ENCODE data around the gene SPIRE2. TPM values are rescaled to one million over a fixed set of nuclear protein-coding genes. Genes with fewer than 3 reads are reported as not detected.
"Not testable (repeated sequence)": the region's sequence is repeated elsewhere in the genome, so short reads cannot be mapped to it uniquely, and the experiment has no call there.

SPIRE2 gene
- total RNA-seq, 1 experiment from 2014 or later = 1.8 TPM

DNA sequence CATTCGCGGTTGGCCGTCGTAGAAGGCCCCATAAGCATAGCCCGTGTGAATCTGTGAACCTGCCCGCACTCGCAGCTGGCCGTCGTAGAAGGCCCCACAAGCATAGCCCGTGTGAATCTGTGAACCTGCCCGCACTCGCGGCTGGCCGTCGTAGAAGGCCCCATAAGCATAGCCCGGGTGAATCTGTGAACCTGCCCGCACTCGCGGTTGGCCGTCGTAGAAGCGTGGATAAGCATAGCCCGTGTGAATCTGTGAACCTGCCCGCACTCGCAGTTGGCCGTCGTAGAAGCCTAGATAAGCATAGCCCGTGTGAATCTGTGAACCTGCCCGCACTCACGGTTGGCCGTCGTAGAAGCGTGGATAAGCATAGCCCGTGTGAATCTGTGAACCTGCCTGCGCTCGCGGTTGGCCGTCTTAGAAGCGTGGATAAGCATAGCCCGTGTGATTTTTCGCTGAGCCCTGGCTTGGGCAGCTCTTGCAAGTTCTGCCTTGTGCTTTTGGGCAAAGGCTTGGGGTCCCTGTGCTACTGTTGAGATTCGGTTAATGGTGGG, 6.6 kb downstream of the SPIRE2 start:
- DNase-seq (ENCODE audit: low read depth) = not testable (repeated sequence)

DNA sequence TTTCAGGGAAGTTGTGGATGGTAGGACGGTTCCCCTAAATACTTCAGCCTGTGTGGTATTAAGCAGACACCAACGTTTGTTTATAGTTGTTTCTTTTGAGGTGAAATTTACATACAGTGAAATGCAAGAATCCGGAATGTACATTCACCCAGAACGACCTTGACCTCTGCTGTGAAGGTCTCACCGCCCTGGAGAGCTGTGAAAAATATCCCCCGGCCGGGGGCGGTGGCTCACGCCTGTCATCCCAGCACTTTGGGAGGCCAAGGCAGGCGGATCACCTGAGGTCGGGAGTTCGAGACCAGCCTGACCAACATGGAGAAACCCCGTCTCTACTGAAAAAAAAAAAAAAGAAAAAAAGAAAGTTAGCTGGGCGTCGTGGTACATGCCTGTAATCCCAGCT, 8.2 kb downstream of the SPIRE2 start:
- DNase-seq (ENCODE audit: low read depth) = not testable (repeated sequence)

DNA sequence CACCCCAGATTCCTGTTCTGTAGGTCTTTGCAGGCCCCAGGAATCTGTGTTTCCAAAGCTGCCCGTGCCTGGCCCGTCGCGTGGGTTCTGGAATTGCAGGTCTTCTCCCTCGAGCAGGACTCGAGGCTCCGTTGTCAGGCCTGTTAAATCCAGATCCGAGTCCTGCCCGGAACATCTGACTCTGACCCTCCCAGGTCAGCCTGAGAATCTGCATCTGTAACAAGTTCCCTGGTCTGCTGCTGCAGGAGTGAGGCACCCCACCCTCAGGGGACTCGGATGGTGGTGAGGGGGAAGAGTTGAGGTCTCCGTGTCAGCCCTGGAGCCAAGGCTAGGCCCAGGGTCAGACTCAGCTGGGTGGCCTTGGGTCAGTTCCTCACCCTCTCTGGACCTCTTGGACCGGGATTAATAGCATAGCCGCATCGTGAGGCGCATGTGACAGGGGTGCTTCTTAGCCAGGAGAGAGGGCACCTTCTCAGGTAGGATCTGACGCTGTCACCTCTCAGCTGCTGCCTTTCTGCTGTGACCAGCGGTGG, 8.8 kb downstream of the SPIRE2 start:
- no peak for DNase-seq (ENCODE audit: low read depth)

DNA sequence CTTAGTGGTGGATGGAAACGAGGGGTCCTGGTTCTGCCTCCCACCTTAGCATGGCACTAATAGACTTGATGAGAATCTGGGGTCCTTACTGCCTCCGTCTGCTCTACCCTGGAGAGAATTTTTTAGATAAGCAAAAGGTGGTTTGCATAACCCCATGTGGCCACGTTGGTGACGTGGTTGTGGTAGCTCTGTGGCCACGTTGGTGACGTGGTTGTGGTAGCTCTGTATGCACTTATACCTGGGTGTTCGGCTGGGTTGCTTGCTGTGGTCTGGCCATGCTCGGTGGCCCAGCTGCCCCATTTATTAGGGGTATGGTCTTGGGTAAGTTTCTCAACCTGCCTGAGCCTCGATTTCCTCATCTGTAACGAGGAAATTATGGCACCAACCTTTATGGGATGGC, 13.0 kb downstream of the SPIRE2 start:
- DNase-seq (ENCODE audit: low read depth) = no peak

DNA sequence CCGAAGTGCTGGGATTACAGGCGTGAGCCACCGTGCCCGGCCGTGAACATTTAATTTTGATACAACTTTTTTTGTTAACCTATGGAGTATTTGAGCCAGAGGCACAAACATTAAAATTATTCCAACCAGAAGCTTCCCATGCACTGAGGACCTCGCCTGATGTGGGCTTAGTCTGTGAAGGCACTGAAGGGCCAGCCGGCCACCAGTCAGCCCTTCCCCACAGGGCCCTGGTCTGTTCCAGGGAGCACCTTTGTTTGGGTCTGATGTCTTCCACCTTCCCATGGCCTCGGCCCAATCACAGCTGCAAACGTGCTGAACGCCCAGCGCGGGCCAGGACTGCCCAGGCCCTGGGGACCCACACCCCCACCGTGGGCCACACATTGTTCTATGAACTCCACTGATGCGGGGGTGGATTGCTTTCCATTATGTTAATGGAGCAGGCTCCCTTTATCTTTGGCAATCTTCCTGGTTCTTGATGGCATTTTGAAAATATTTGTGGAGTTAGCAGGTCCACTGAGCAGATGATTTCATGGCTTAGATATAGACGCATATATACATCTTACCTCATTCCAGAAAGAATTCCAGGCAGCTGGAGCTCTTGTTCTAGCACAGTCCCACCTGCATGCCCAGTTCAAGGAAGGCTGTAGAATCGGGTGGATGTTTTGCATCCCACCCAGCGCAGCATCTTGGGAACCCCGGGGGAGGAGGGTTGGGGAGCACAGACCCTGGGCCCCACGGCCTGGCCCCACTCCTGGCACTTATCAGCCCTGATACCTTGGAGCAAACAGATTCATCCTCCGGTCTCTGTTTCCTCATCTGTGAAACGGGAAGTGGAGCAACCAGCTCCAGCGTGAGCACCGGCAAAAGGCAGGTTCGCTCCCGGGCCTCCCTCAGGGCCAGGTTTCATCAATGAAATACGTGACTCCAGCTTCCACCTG, 14.5 kb downstream of the SPIRE2 start:
- DNase-seq (ENCODE audit: low read depth) = peak; percentile 42

DNA sequence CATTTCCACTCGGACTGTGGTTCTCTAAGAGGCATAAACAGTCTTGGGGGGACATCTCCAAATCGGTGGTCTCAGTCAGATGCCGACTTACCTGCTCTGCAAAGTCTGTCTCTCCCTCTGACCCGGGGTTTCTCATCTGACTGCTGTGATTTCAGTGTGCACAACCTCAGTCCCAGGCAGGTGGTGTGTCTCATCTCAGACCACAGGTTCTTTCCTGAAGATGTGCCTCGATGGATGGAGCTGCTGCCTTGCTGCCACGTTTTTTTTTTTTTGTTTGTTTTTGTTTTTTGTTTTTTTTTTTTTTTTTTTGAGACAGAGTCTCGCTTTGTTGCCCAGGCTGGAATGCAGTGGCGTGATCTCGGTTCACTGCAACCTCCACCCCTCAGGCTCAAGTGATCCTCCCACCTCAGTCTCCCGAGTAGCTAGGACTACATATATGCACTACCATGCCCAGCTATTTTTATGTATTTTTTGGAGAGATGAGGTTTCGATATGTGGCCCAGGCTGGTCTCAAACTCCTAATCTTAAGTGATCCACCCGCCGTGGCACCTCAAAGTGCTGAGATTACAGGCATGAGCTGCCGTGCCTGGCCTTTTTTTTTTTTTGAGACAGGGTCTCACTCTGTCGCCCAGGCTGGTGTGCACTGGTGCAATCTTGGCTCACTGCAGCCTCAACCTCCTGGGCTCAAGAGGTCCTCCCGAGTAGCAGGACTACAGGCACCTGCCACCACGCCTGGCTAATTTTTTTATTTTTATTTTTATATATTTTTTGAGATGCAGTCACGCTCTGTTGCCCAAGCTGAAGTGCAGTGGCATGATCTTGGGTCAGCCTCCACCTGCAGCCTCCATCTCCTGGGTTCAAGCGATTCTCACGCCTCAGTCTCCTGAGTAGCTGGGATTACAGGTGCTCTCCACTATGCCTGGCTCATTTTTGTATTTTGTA, 15.4 kb downstream of the SPIRE2 start:
- no peak for DNase-seq (ENCODE audit: low read depth)

DNA sequence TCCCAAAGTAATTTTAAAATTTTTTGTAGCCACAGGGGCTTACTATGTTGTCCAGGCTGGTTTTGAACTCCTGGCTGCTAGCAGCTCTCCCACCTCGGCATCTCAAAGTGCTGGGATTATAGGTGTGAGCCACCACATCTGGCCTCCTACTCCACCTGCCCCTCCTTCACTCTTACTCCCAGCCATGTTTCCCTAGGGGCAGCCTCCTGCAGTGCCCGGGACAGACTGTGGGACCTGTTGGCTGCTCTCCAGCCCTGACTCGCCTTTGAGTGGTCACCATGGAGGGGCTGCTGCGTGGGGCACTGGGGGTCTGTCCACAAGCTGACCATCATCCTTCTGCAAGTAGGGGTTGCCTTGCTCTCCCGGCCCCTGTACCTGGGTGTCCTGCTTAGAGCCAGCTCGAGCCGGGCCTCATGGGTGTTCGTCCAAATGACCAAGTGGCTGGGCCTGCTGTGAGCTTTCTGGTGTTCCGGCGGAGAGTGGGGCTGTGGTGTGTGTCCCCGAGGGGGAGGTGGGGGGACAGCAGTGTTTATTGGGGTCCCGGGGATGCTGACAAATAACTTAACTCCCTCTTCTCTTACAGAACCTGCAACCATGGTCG, 16.6 kb downstream of the SPIRE2 start:
- no peak for DNase-seq (ENCODE audit: low read depth)

DNA sequence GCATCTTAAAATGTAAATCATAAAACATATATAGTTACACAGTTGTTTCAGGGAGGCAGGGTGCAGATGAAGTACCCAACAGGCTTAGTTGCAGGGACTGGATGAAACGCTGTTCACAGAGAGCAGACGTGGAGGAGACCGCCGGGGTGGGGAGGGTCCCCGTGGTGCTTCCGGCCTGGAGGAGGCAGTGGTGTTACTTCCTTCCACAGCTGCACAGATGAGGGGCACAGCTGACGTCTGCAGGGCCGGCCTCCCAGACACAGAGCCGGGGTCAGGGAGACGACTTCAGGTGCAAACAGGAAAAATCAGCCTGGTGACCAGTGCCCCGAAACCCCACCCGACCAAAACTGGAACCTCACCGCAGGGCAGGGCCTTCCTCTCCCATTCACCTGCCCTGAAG, 17.1 kb downstream of the SPIRE2 start:
- DNase-seq (ENCODE audit: low read depth) = no peak

DNA sequence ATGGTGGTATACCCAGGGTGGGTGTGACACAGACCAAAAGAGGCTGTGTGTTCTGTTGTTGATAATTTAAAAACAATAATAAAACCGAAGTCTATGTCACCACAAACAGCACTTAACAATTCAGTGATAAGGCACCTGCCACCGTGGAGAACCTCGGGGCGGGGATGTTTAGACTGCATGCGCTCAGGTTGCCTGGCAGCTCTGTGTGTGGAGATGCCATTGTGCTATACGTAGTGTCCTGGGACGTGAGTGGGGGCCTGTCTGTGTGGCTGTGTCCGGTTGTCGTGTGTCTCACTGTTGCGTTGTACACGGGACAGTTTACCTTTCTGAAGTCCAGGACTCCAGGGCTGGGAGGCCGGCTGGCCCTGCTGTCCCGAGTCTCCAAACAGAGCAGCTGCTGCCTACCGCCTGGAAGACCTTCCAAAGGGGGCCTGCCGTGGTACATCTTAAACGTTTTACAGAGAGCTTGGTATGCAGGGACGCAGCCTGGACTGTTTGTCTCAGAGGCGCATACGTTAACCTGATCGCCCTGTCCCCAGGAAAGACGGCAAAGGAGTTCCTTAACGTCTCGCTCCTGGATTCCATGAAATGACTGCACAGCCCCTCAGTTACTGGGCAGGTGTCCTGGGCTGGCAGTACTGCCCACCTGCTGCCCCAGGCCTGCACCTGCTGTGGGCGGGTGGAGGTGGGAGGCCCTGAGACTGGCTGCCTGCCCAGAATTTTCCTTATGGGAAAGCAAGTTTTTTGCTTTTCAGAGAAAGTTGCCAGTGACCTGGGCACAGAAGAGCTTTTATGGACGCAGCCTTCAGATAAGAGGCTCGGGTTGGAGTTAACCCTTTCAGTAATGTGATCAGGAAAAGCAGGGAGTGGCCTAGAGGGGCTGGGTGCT, 19.0 kb downstream of the SPIRE2 start:
- no peak for DNase-seq (ENCODE audit: low read depth)

DNA sequence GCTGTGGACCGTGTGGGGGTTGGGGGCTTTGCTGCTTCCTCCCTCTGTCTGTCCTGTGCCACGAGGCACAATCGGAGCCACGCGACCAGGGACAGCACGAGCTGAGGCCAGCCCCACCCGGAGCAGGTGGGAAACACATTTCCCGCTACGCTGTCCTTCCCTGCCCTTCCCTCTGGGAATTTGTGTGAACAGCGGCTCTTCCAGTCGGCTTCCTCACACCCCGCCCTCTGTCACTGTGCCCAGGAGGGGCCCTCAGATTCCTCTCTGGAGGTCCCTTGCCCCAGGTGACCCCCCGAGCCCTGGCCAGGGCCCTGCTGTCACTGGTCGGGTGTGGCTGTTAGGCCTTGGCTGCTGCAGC, 19.6 kb downstream of the SPIRE2 start:
- no peak for DNase-seq (ENCODE audit: low read depth)

DNA sequence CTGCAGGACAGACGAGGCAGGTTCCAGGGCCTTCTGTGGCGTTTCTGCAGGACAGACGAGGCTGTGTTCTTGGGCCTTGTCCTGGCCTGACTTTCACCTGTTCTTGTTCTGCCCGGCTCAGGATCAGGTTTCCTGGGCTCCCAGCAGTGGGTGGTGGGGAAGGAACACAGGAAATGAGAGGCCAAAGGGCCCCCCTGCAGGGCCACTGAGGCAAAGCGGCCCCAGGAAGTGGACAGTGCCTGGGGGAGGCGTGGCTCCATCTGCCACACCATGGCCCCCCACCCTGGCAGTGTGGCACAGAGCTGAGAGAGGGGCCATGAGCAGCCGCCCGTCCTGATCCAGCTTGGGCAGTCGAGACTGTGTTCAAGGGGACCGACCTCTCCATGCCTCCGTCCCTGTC, 20.7 kb downstream of the SPIRE2 start:
- no peak for DNase-seq (ENCODE audit: low read depth)

DNA sequence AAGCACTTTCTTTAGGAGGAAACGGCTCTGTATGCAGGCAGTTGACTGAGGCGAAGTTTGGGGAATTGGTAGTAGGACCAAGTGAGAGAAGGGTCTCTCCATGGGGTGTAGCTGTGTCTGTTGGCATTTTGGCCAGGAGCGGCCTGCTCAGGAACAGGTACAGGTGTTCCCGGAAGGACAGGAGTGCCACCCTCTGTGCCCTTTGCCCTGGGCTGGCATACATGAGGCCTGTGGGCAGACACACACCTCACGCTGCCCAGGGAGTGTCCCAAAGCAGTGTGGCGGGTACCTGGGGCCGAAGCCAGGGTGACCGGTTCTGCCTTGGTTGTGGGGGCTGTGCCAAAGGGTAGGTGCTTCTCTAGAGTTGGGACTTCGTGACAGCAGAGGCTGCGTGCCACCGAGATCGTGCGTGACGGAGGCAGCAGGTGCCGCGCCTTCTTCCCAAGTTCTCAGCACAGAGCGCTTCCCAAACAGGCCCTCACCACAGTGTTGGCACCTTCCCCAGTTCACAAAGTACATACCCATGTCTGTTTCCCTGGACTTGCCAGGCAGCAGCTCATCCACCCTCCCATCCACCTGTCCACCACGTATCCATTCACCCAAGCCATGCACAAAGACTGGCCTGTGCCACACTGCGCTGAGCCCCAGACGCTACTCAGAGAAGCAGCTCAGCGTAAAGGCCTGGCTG, 25.2 kb downstream of the SPIRE2 start:
- DNase-seq (ENCODE audit: low read depth) = no peak

DNA sequence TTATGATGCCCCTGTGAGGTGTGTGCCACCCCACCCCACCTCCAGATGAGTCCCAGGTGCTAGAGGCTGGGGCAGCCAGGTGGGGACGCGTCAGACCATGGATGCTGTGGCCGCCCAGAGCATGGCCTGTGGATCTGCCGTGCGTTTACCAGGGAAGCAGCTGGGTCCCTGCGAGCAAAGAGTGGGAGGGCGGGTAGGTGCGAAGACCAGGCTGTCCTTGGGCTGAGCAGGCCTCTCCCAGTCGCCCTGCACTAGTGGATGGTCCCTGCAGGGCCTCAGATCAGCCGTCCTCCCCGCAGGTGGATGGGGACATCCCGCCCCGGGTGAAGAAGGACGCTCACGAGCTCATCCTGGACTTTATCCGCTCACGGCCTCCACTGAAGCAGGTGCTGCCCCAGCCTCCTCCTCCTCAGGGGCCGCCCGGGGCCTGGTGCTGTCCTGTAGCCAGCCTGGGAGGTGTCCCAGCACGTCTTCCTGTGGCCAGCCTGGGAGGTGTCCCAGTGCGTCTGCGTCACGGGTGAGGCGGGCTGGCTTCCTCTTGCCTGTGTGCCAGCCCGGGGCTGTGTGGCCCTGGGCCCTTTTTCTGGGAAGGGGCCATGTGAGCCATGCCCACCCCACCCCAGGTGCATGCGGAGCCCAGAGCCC, 27.1 kb downstream of the SPIRE2 start:
- DNase-seq (ENCODE audit: low read depth) = no peak

DNA sequence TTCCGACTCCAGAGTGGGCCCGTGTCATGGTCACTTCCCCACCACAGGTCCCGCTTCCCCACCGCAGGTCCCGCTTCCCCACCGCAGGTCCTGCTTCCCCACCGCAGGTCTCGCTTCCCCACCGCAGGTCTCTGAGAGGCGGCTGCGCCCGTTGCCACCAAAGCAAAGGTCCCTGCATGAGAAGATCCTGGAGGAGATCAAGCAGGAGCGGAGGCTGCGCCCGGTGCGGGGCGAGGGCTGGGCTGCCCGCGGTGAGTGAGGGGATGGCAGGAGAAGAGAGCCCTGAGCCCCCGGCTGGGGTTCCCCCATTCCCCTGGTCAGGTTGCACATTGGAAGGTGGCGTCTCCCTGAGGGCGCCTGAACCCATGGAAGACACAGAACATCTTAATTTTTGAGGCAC, 27.7 kb downstream of the SPIRE2 start:
- no peak for DNase-seq (ENCODE audit: low read depth)

DNA sequence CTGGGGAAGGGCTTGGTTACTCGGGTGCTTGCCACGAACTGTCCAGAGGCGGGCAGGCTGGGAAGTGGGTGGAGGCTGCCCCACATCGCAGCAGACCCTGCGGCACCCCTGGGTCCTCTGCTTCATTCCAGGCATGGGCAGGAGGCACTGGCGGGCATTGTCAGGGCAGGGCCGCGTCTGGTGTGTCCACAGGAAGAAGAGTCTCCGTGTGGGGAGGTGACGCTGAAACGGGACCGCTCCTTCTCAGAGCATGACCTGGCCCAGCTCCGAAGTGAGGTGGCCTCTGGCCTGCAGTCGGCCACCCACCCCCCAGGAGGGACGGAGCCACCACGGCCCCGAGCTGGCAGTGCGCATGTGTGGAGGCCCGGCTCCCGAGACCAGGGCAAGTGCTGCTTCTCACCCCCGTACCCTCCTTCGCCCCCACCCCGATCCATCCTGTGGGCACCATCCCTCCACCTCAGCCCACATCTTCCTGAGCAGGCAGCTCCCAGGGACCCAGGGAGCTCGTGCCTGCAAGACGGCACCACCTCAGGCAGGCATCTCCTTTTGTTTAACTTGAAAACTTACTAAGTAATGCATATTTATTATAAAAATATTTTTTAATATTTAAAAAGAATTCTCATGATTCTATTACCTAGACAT, 30.8 kb downstream of the SPIRE2 start:
- DNase-seq (ENCODE audit: low read depth) = no peak

DNA sequence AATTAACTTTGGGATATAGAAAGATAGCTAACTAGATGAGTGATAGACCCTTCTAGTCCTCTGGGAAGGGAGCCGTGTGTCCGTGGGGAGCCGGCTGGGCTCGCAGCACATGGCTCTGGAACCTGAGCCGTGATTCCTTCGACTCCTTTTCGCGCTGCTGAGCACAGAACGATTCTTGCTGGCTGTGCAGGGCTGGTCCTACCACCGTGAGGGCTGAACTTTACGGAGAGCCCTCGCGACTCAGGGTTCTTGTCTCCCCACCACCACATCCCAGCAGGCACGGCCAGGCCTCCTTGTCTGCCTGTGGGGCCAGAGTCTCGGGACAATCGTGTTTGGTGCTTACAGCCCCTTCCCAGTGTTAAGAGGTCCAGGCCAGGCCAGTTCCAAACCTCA, 31.3 kb downstream of the SPIRE2 start:
- no peak for DNase-seq (ENCODE audit: low read depth)

DNA sequence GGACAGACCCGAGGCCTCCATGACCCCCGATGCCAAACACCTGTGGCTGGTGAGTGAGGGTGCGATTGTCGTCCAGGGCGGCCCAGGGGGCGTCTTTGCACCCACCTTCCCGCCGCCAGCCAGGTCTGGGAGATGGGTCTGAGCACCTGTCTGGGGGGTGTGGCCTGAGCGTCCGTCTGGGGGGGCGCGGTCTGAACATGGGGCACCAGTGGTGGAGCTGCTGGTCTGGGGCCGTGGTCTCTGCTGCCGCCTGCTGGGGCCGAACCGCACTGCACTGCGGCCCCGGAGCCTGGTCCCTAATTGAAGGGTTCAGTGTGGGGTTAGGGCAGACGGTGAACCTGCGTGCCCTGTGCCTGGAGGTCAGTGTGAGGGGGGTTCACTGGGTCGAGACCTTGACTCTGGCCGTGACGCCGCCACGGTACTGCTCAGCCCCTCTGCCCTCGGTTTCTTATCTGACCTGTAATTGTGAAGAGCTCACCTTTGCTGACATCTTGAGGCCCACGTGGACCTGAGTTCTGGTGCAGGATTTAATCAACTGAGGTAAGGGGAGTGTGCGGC, 32.6 kb downstream of the SPIRE2 start:
- peak; percentile 33 for DNase-seq (ENCODE audit: low read depth)

DNA sequence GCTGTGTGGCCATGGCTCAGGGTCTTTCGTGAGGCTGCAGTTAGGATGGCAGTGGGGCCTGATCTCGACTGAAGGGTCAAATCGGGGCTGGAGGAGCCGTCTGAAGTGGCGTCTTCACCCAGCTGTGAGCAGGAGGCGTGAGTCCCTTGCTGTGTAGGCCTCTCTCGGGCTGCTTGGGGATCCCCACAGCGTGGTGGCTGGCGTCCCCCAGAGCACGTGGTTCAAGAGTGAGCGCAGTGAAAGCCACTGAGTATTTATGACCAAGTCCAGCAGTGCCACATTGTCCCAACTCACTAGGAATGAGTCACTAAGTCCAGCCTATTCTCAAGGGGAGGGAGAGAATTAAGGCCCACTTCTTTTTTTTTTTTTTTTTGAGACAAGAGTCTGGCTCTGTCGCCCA, 33.4 kb downstream of the SPIRE2 start:
- no peak for DNase-seq (ENCODE audit: low read depth)

DNA sequence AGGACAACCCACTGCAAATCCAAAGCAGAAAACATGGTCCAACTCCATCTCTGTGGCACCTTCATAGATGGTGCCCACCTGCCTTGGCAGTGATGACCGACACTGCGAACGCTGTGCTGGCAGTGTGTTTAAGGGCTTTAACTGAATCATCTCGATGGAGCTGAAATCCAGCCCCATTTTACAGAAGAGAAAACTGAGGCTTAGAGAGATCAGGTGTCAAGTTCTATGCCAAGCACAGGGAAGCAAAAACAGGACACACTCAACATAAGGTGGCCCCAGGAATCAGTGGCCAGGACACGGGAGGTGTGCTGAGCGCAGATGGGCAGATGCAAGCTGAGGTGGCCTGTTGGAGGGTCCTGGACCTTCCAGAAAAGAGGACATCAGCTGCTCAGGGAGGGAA, 34.5 kb downstream of the SPIRE2 start:
- no peak for DNase-seq (ENCODE audit: low read depth)

Measured in RPMI7951 (cell line).